ENCODE data around the gene UBE2D2.
"Not testable (repeated sequence)": the region's sequence is repeated elsewhere in the genome, so short reads cannot be mapped to it uniquely, and the experiment has no call there.

DNA sequence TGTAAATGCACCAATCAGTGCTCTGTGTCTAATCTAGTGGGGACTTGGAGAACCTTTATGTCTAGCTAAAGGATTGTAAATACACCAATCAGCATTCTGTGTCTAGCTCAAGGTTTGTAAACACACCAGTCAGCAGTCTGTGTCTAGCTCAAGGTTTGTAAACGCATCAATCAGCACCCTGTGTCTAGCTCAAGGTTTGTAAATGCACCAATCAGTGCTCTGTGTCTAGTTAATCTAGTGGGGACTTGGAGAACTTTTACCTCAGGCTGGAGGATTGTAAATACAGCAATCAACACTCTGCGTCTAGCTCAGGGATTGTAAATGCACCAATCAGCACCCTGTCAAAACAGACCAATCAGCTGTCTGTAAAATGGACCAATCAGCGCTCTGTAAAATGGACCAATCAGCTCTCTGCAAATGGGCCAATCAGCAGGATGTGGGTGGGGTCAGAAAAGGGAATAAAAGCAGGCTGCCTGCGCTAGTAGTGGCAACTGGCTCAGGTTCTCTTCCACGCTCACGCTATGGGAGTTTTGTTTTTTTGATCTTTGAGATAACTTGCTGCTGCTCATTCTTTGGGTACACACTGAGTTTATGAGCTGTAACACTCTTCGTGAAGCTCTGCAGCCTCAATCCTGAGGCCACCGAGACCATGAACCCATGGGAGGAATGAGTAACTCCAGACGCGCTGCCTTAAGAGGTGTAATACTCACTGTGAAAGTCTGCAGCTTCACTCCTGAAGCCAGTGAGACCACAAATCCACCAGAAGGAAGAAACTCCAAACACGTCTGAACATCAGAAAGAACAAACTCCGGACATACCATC lies 10.9 kb upstream of the UBE2D2 start:
- not testable (repeated sequence) for TF ChIP-seq POLR2AphosphoS5 (IDR thresholded peaks at IDR 0.05; ENCODE audit: low read depth, low read length); TAF1 (IDR thresholded peaks at IDR 0.05; ENCODE audit: borderline replicate concordance, low read depth, low read length); POLR2A (IDR thresholded peaks at IDR 0.05; ENCODE audit: low read depth, low read length)

All from GM12892 (cell line).